GM23338 (cell line): ENCODE measurements around the gene NPDC1.

Experiments used
- CREB1 ChIP-seq: fragments of 250-450 bp; sonication (Bioruptor Pico); IDR thresholded peaks from 2 replicates; pipeline ENCODE4 v1.5.0; 2020; ENCODE audit warnings: low read depth, mild to moderate bottlenecking, moderate library complexity
- CTCF ChIP-seq, 2 experiments: fragments of 200-600 bp in 1 of 2; sonication (generic) in 1 of 2; conservative IDR thresholded peaks; 2 replicates each; pipeline versions ENCODE4 v1.5.1 to v1.6.1; 2016 to 2017; ENCODE audit warnings: antibody characterized with exemption in 2 of 2, low read depth in 2 of 2, mild to moderate bottlenecking in 2 of 2, moderate library complexity in 1 of 2
- EZH2 ChIP-seq: fragments of 200-600 bp; sonication (generic); IDR thresholded peaks from one replicate; pipeline ENCODE4 v1.8.0; 2017; ENCODE audit warnings: antibody characterized with exemption, mild to moderate bottlenecking, low read depth; ENCODE audit not compliant: unreplicated experiment
- EZH2phosphoT487 ChIP-seq: fragments of 200-600 bp; sonication (generic); IDR thresholded peaks from one replicate; pipeline ENCODE4 v1.8.1; 2018; ENCODE audit warnings: antibody characterized with exemption; ENCODE audit not compliant: unreplicated experiment
- JUNB ChIP-seq: IDR thresholded peaks from one replicate; pipeline ENCODE4 v1.6.1; 2016; ENCODE audit warnings: antibody characterized with exemption; ENCODE audit not compliant: unreplicated experiment
- POLR2AphosphoS5 ChIP-seq: IDR thresholded peaks from 2 replicates; pipeline ENCODE4 v1.6.1; 2016; ENCODE audit warnings: antibody characterized with exemption, low read depth
- REST ChIP-seq: IDR thresholded peaks from one replicate; pipeline ENCODE4 v1.6.1; 2018; ENCODE audit warnings: antibody characterized with exemption; ENCODE audit not compliant: unreplicated experiment

- TF ChIP-seq CTCF (conservative IDR thresholded peaks at IDR 0.05; ENCODE audit: low read depth in 2 of 2), result no peak
- TF ChIP-seq EZH2phosphoT487, result no peak
- no peak for TF ChIP-seq EZH2
- TF ChIP-seq REST, result no peak
- no peak for TF ChIP-seq POLR2AphosphoS5
- no peak for TF ChIP-seq JUNB
- TF ChIP-seq CREB1 (CRISPR knock-in tag), result no peak
Observed at GRCh38 chr9:137066096-137066861, 20.3 kb upstream of the NPDC1 start.
